Aorta (tissue), 5 donors: ENCODE measurements around the gene LCT. TPM values are rescaled to one million over a fixed set of nuclear protein-coding genes. Genes with fewer than 3 reads are reported as not detected.

Source experiments
- ATAC-seq: fragments of 200-7000 bp; cut with Tn5 transposase; one replicate; pipeline ENCODE4 v1.9.1; 2022; ENCODE audit warnings: moderate library complexity; ENCODE audit not compliant: low FRiP score
- DNase-seq, 2 donors: peaks; one replicate each; pipeline ENCODE4 v3.0.0-alpha.2; 2020
- H3K27ac ChIP-seq, 2 donors: one replicate each; pipeline ENCODE4 v1.5.1; 2013; ENCODE audit warnings: low read length in 2 of 2, mild to moderate bottlenecking in 2 of 2, moderate library complexity in 2 of 2, control low read depth in 1 of 2, inconsistent platforms in 1 of 2, low read depth in 1 of 2
- H3K27me3 ChIP-seq, 2 donors: one replicate each; pipeline ENCODE4 v1.6.1; 2013; ENCODE audit warnings: control low read depth in 1 of 2, low read length in 1 of 2, mild to moderate bottlenecking in 1 of 2, moderate library complexity in 1 of 2; ENCODE audit not compliant: insufficient read depth in 2 of 2, control insufficient read depth in 1 of 2
- H3K36me3 ChIP-seq, 2 donors: one replicate each; pipeline ENCODE4 v1.6.1; 2013; ENCODE audit warnings: control low read depth in 1 of 2, low read length in 1 of 2, mild to moderate bottlenecking in 1 of 2; ENCODE audit not compliant: insufficient read depth in 2 of 2, control insufficient read depth in 1 of 2
- H3K4me1 ChIP-seq, 2 donors: one replicate each; pipeline ENCODE4 v1.6.1; 2013; ENCODE audit warnings: low read length in 2 of 2, control low read depth in 1 of 2, mild to moderate bottlenecking in 1 of 2, moderate library complexity in 1 of 2; ENCODE audit not compliant: insufficient read depth in 2 of 2, control insufficient read depth in 1 of 2
- H3K4me3 ChIP-seq, 2 donors: one replicate each; pipeline ENCODE4 v1.5.1; 2013; ENCODE audit warnings: low read length in 2 of 2, control low read depth in 1 of 2, mild to moderate bottlenecking in 1 of 2
- H3K9me3 ChIP-seq: one replicate; pipeline ENCODE4 v1.6.1; 2013; ENCODE audit warnings: mild to moderate bottlenecking, low read length; ENCODE audit not compliant: control insufficient read depth
- whole genome bisulfite sequencing, 2 donors: extraction: QIAGEN DNeasy Blood & Tissue Kit; methylation state at CpG; one replicate each; pipeline ENCODE4 v1.1.7; 2013; 5-methylcytosine and 5-hydroxymethylcytosine counted together
- intact Hi-C, 2 donors: fragments of 100-400 bp; cut with DNase I; formaldehyde crosslinking; loops; one replicate each; pipeline versions ENCODE4 v1.14.2 to v1.15.0; 2022
- polyA plus RNA-seq, 2 donors: library from polyadenylated mRNA; stranded (reverse); fragments of 200-250 nt; gene quantifications; one replicate each; pipeline ENCODE4 v1.2.3, GENCODE V29; 2013
- total RNA-seq, 2 donors: library from RNA; stranded (reverse); fragmentation: NEBNext Ultra II Directional; extraction: Animal tissue kit (Norgen Biotek cat#: 25700); gene quantifications; one replicate each; pipeline ENCODE4 v1.2.1, GENCODE V29; 2021
- donor health status: healthy with polysubstance abuse.
- donor health status: Bipolar disorder and iron deficiency.
- donor health status: DM: no; HTN: no; CAD: no.
- donor health status: DM: no; HTN: no; CAD: no.
- donor health status: DM: yes; HTN: yes; CAD: no.

The LCT gene
- total and polyA plus RNA-seq, 4 donors, result 0.03 to 24.8 TPM; not detected in 2

- 73 to 76% methylated on average over 4 of the region's 4 CpGs for WGBS, 2 donors
- intact Hi-C loops, result no loop called here
- H3K36me3 ChIP-seq, result no peaks in the 10 kb centered on the region
- H3K27ac ChIP-seq, result no peak overlapping the region
- no peak for ATAC-seq
- DNase-seq, result no peak
- no peaks in the 10 kb centered on the region for H3K9me3 ChIP-seq
- H3K4me3 ChIP-seq, result no peak overlapping the region
- H3K4me1 ChIP-seq, result no peaks in the 10 kb centered on the region
- H3K27me3 ChIP-seq, result no peaks in the 10 kb centered on the region
Observed at GRCh38 chr2:135745545-135745944, 91.4 kb downstream of the LCT start.

- 88 to 90% methylated on average over 5 of the region's 5 CpGs for WGBS, 2 donors
Observed at GRCh38 chr2:135744760-135745314, 92.1 kb downstream of the LCT start.

DNA sequence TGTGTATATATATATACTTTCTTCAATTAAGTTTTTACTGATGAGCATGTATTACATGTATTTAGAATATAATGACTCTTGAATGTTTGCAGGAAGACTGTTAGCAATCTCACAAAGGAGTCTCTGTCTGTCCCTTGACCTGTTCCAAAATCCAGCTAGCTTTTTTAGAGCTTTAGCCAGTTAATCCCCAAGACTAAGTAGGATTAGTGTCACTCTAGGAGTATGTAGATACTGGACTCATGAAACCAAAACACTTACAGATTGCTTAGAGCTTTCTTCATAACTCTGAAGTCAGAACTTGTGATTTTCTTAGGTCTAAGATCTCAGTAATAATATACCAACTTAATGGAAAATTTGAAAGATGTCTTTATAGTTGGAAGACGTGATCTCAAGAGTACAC is 93.1 kb downstream of the LCT start:
- H3K27me3 ChIP-seq, result no peaks in the 10 kb centered on the region
- no peaks in the 10 kb centered on the region for H3K9me3 ChIP-seq
- no peak overlapping the region for H3K27ac ChIP-seq
- H3K4me3 ChIP-seq, result no peak overlapping the region
- 88 to 90% methylated on average over 1 of the region's 1 CpG for WGBS, 2 donors
- H3K4me1 ChIP-seq, result no peaks in the 10 kb centered on the region
- intact Hi-C loops, result loop anchor here (5.0 kb wide), 2 partner anchors 133 to 827 kb away; partner anchors contain the start of genes CCNT2 (in 2 of the 2) and MCM6 (in 1 of the 2)
- H3K36me3 ChIP-seq, result no peaks in the 10 kb centered on the region
- no peak for ATAC-seq
- no peak for DNase-seq

More at GRCh38 chr2:135744760-135745314, 92.1 kb downstream of the LCT start:
- H3K9me3 ChIP-seq, result no peaks in the 10 kb centered on the region
- DNase-seq (no peak), ATAC-seq (no peak)
- no peak overlapping the region for H3K4me3 ChIP-seq
- no peak overlapping the region for H3K27ac ChIP-seq
- H3K4me1 ChIP-seq, result no peaks in the 10 kb centered on the region
- no peaks in the 10 kb centered on the region for H3K27me3 ChIP-seq
- no peaks in the 10 kb centered on the region for H3K36me3 ChIP-seq
- intact Hi-C loops, result loop anchor here (5.0 kb wide), 2 partner anchors 132 to 828 kb away; partner anchors contain the start of genes CCNT2 (in 2 of the 2) and MCM6 (in 1 of the 2)

DNA sequence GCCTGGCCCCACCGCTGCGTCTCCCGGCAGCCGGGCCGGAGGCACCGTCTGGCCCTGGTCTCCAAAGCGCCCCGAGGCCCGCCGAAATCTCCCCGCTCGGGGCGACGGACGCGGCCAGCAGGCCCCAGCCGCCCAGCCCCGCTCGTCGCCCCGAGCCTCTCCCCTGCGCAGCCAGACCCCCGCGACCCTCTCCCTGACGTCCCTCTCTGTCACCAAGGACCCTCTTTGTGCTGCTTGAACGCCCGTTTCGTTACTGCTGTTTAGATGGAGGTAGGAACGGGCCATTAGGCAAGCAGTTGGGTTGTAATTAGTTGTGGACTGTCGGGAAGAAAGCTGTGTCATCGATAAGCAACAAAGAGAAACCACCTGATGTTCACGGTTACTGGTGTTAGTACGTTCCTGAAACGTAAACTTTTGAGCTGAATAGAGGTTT is 94.6 kb downstream of the LCT start:
- no peaks in the 10 kb centered on the region for H3K27me3 ChIP-seq
- H3K36me3 ChIP-seq, result no peaks in the 10 kb centered on the region
- no peaks in the 10 kb centered on the region for H3K9me3 ChIP-seq
- peak overlapping the region; percentile 75 to 98 for H3K4me3 ChIP-seq
- peak overlapping the region; percentile 93 to 97 for H3K27ac ChIP-seq
- 0 to 1% methylated on average over 33 to 34 of the region's 34 CpGs for WGBS, 2 donors
- DNase-seq, result peak in 1 of 2 donors; percentile 80
- ATAC-seq, result peak; percentile 69
- intact Hi-C loops, result loop anchor here (5.0 kb wide), 2 partner anchors 135 to 825 kb away; partner anchors contain the start of genes CCNT2 (in 2 of the 2) and MCM6 (in 1 of the 2)
- H3K4me1 ChIP-seq, result no peaks in the 10 kb centered on the region

DNA sequence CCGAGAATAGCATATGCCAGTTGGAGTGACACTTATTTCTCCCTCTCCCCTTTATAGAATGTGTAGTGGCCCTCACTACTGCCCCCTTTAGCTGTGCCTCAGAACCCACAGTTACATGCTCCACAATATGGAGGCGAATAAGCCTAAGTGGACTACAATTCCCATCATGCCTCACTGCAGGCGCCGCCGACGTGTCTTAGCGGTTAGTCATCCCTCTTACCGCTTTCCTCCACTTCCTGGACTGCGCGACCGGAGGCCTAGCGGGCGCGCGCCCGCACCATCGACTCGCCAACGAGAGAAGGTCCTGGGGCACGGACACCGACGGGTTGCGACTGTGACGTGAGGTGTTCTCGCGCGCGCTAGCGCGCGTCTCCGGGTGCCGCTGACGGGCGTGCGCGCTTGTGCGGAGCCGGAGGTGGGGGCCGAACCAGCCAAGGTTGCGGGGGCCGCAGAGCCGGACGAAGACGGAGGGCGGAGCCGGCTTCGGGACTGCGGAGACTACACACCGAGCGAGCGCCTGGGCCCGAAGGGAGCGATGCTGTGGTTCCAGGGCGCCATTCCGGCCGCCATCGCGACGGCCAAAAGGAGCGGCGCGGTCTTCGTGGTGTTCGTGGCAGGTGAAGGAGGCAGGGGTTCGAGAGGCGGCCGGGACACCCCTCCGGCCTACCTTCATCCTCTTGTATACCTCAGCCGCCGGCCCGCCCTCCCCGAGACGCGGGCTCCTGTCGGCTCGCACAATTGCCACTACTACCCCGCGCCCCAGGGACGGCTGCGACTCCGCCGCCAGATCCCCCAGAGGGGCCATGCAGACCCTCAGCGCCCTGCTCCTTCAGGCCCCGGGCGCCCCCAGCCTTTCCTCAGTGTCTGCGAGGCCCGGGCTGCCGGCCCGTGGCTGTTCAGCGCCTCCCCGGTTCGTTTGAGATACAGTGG is 95.3 kb downstream of the LCT start, which contains the start of gene UBXN4:
Gene UBXN4 (plus strand): TSS at position 461 of the 930 bp plus-strand sequence. CDS start 75 bp downstream, at position 536.
- peak; percentile 99 for ATAC-seq
- intact Hi-C loops, result loop anchor here (1.0 to 5.0 kb wide), 3 partner anchors 136 to 824 kb away; partner anchors contain the start of genes CCNT2 (in 2 of the 2), MCM6 (in 1 of the 2), R3HDM1 (in 1 of the 2) and ZRANB3 (in 1 of the 2)

GRCh38 chr2:135741043-135741394 is 96.0 kb downstream of the LCT start:
- Histone ChIP-seq H3K4me1 (no peaks in the 10 kb centered on the region), H3K36me3 (no peaks in the 10 kb centered on the region), H3K27me3 (no peaks in the 10 kb centered on the region), H3K4me3 (no peak overlapping the region), H3K9me3 (no peaks in the 10 kb centered on the region), H3K27ac (no peak overlapping the region)
- ATAC-seq (no peak), DNase-seq (no peak)
- intact Hi-C loops, result loop anchor here (1.0 to 5.0 kb wide), 3 partner anchors 136 to 824 kb away; partner anchors contain the start of genes CCNT2 (in 2 of the 2), MCM6 (in 1 of the 2), R3HDM1 (in 1 of the 2) and ZRANB3 (in 1 of the 2)
- WGBS, 2 donors, result 81 to 83% methylated on average over 11 of the region's 11 CpGs

More for the DNA sequence above, 95.3 kb downstream of the LCT start, which contains the start of gene UBXN4:
- Histone ChIP-seq H3K36me3 (no peaks in the 10 kb centered on the region), H3K4me1 (no peaks in the 10 kb centered on the region), H3K9me3 (no peaks in the 10 kb centered on the region), H3K27ac (peak within 1 kb of the TSS; percentile 93 to 97), H3K27me3 (no peaks in the 10 kb centered on the region), H3K4me3 (peak within 1 kb of the TSS; percentile 75 to 98)
- DNase-seq, result peak; percentile 99
- 1% methylated on average over 71 to 93 of the region's 93 CpGs for WGBS, 2 donors

DNA sequence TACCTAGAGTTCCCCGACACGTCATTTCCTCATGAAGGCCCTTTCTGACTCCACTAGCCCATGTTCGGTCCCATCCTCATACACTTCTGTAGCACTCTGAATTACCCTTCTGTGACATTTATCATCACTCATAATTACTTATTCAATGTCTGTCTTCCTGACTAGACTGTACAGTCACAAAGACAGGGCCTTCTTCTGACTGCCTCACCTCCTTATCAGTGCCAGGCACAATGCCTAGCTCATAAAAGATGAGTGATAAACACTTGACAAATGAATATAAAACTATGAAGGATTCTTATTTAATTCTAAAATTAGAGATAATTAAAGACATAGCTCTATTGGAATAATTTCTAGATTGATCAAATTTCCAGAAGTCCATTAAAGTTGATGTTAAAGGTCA is 96.8 kb downstream of the LCT start:
- no peaks in the 10 kb centered on the region for H3K4me1 ChIP-seq
- H3K27ac ChIP-seq, result no peak overlapping the region
- intact Hi-C loops, result loop anchor here (5.0 kb wide), 2 partner anchors 137 to 823 kb away; partner anchors contain the start of genes CCNT2 (in 2 of the 2) and MCM6 (in 1 of the 2)
- ATAC-seq (no peak), DNase-seq (no peak)
- no peak overlapping the region for H3K4me3 ChIP-seq
- no peaks in the 10 kb centered on the region for H3K27me3 ChIP-seq
- H3K9me3 ChIP-seq, result no peaks in the 10 kb centered on the region
- 96% methylated on average over 3 of the region's 3 CpGs for WGBS, 2 donors
- no peaks in the 10 kb centered on the region for H3K36me3 ChIP-seq
